ENCODE data around the gene CAB39L.

DNA sequence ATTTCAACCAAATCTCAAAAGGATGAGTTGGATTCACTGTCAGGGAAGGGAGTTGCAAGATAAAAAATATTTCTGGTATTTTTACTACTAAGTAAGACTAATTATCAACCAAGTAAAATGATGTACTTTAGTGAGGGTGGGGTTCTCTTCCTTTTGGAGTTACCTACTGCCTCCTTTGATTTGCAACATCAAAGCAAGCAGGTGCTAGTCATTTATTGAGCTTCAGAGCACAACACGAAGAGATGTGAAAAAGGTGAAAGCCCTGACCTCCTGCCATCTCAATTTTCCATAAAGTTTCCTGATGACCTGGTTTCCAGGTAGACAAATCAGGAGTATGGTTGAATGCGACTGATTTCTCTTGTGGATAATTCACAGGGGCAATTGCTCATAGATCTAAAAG, 100.1 kb downstream of the CAB39L start:
- TF ChIP-seq, protein P1, sequence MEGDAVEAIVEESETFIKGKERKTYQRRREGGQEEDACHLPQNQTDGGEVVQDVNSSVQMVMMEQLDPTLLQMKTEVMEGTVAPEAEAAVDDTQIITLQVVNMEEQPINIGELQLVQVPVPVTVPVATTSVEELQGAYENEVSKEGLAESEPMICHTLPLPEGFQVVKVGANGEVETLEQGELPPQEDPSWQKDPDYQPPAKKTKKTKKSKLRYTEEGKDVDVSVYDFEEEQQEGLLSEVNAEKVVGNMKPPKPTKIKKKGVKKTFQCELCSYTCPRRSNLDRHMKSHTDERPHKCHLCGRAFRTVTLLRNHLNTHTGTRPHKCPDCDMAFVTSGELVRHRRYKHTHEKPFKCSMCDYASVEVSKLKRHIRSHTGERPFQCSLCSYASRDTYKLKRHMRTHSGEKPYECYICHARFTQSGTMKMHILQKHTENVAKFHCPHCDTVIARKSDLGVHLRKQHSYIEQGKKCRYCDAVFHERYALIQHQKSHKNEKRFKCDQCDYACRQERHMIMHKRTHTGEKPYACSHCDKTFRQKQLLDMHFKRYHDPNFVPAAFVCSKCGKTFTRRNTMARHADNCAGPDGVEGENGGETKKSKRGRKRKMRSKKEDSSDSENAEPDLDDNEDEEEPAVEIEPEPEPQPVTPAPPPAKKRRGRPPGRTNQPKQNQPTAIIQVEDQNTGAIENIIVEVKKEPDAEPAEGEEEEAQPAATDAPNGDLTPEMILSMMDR (conservative IDR thresholded peaks at IDR 0.05; ENCODE audit: low read depth in 2 of 2): no peak
- TF ChIP-seq ZNF331 (CRISPR knock-in tag; IDR thresholded peaks at IDR 0.05; ENCODE audit: low read depth) (no peak), EZH2 (IDR thresholded peaks at IDR 0.05; ENCODE audit: low read depth, unreplicated experiment) (no peak)

Data from GM23338 (cell line).